NCI-H526 treated with DMSO at 0.1 percent for 48 hours (cell line): Measurements from ENCODE around the gene PRKCB.

Experiments
- DNase-seq: peaks from one replicate; lab custom pipeline; 2025; lab: John Stamatoyannopoulos, UW

The PRKCB gene

DNA sequence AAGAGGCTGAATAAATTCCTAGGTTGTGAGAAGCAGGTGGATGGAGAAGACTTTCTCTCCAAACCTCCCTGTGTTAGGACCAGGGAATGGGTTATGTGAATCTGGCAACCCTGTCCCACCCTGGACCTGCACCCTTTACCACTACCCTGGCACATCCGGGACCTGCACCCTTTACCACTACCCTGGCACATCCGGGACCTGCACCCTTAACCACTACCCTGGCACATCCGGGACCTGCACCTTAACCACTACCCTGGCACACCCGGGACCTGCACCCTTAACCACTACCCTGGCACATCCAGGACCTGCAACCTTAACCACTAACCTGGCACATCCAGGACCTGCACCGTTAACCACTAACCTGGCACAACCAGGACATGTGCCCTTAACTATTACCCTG, 213.3 kb downstream of the PRKCB start:
- no peak for DNase-seq

GRCh38 chr16:24051125-24051524, 215.3 kb downstream of the PRKCB start:
- DNase-seq: no peak

GRCh38 chr16:24052329-24053098, 216.7 kb downstream of the PRKCB start:
- no peak for DNase-seq

DNA sequence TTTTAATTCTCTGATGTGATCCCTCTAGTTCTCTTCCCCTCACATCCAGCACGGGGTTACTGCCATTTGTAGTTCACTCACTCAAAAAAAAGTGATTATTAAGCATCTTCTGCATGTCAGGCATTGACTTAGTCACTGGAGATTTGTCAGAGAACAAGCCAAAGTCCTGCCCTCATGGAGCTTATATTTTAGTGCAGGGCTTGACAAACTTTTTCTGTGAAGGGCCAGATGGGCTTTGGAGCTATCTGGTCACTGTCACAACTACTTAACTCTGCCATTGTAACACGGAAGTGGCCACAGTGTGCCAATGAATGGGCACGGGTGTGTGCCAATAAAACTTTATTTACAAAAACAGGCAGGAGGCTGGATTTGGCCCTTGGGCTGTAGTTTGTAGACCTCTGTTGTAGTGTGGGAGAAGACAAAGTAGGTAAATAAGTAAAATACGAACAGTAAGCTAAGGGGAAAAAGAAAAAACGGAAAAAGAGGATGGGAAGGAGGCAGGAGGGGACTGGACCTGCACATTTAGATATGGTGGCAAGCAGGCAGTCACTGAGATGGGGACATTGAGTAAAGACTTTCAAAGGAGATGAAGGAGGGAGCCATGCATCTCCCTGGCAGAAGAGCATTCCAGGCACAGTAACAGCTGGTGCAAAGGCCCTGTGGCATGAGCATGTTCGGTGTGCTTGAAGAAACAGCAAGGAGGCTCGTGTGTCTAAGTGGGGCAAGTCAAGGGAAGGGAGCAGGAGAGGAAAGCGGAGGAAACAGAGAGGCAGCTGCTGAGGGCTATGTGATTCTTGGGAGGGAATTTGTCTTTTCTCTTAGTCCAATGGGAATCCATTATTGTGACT, 217.5 kb downstream of the PRKCB start:
- no peak for DNase-seq

GRCh38 chr16:24054741-24055491, 219.1 kb downstream of the PRKCB start:
- DNase-seq: no peak

DNA sequence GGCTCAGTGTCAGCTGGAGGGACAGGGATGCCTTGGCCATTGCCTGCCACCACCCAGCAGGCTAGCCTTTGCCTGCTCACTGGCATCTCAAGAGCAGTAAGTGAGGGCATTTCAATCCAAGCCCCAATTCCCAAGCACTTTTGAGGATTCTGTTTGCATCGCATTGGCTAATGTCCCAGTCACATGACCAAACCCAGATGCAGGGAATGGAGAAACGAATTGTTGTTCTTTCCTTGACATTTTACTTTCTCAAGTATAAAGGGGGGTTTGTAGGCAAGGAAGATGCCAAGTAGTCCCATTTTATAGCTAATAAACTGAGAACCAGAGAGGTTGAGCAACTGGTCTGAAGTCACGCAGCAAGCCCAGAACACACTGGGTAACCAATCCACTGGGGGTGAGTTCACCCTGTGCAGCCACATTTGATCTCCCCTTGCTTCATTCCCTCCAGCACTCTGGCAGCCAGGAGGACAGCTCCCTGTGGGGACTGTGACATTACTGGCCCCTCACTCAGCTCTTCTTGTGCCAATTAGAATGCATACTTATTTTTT, 226.6 kb downstream of the PRKCB start:
- no peak for DNase-seq

- no peak for DNase-seq
These were observed 233.3 kb downstream of the PRKCB start for GRCh38 chr16:24069036-24069590.

DNA sequence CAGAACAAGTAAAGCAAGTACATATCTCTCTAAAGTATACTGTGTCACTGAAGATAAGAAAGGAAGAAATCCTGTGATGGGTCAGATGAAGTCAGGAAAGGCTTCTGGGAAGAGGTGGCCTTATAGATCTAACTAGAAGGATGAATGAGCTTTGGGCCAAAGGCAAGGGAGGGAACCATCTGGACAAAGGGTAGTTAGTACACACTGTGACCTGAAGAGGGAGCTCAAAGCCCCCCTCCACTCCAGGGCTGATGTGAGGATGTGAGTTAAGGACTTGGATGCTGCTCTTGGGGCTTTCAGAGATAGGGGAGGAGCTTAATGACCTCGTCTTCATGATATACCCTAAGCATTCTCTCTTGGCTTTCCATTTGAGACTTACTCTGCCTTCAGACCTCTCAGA, 235.1 kb downstream of the PRKCB start:
- no peak for DNase-seq

DNA sequence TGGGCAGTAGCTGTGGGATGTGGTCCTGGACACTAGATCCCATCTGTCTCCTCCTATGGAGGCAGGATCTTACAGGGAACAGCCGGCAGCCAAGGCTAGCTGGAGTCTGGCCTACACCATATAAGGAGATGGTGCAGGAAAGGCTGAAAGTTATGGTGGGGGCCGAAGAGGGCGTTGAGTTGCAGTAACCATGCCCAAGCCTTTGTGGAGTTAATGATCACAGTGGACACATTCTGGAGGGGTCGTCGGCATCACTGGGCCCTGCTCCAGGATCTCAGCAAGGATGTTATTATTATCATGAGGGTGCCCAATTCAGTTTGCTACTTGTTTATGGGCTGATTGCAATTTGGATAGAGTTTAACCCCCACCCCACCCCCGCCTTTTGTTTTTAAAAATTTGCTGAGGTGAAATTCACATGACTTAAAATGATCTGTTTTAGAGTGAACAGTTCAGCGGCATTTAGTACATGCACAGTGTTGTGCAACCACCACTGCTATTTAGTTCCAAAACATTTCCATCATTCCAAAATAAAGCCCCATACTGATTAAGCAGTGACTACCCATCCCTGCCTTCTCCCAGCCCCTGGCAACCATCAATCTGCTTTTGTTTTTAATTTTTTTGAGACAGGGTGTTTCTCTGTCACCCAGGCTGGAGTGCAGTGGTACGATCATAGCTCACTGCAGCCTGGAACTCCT, 236.0 kb downstream of the PRKCB start:
- no peak for DNase-seq

DNA sequence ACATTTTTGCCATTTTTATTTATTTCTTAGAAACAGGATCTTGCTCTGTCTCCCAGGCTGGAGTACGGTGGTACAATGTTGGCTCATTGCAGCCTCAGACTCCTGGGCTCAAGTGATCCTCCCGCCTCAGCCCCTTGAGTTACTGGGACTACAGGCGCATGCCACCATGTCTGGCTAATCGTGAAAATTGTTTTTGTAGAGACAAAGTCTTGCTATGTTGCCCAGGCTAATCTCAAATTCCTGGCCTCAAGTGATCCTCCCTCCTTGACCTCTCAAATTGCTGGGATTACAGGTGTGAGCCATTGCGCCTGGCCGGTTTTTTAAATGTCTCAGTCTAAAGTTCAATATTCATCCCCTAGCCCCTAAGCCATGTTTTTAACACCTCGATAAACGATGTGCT, 237.5 kb downstream of the PRKCB start:
- DNase-seq: no peak

GRCh38 chr16:24074574-24074973, 238.8 kb downstream of the PRKCB start:
- DNase-seq: no peak

GRCh38 chr16:24075302-24075701, 239.5 kb downstream of the PRKCB start:
- DNase-seq: no peak

- DNase-seq: no peak
These were observed 240.3 kb downstream of the PRKCB start for GRCh38 chr16:24075931-24076716.

GRCh38 chr16:24077292-24077691, 241.5 kb downstream of the PRKCB start:
- no peak for DNase-seq

DNA sequence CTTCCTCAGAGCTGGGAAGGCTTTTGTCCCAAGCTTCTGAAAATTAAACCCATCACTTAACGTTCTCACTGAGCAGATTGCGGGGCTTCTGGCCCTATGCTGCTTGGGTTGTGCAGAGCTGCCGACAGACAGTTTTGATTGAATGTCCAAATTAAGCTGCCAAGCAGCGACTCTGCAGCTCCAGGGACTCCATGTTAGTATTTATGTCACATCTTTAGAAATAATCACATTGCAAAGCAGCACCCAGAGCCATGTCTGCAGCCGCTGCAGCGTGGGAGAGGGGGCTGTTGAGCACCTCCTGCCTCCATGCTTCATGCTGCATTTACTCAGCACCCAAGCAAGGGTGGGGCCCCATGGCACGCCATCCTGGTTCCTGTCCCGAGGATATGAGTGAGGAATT, 242.2 kb downstream of the PRKCB start:
- DNase-seq: no peak

GRCh38 chr16:24085666-24086065, 249.9 kb downstream of the PRKCB start:
- DNase-seq: no peak

GRCh38 chr16:24087891-24088410, 252.2 kb downstream of the PRKCB start:
- DNase-seq: no peak

DNA sequence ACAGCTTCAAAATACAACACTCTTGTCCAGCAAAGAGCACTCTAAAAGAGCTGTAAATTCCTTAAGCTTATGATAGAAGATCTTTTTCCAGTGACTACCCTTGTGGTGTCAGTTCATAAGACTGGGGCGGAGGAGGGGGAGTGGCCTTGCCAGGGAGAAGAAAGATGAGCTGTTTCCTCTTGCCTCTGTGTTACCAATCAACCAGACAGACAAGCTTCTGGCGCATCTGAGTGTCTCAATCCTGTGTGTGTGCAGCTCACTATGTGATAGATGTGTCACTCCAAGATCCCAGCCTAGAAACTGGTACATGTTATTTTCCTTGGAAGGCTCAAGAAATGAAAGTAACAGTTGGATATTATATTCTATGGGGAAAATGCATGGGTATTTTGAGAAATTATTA, 253.0 kb downstream of the PRKCB start:
- DNase-seq: no peak

GRCh38 chr16:24091125-24091524, 255.3 kb downstream of the PRKCB start:
- DNase-seq: no peak

DNA sequence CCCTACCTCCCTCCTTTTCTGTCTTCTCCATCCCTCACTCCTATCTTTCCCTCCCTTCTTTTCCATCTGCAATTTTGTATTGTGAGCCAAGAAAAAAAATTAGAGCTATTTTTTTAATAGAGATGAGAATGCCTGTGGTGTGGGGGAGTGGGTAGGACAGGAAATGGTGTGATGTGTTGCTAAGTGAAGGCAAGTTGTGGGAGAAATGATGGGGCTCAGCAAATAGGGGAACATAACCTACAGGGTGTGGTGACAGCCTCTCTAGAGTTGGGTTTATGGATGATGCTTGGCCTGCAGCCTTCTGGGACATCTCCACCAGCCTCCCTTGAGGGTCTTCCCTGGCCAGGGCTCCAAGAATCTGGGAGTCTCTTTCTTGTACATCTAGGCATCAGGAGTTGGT, 257.3 kb downstream of the PRKCB start:
- no peak for DNase-seq
